Measurements from ENCODE around the gene GAPVD1.
"Not testable (repeated sequence)": the region's sequence is repeated elsewhere in the genome, so short reads cannot be mapped to it uniquely, and the experiment has no call there.

The GAPVD1 gene

GRCh38 chr9:125376261-125377226 is 114.9 kb downstream of the GAPVD1 start:
- DNase-seq: no peak

- no peak for DNase-seq
Measured at GRCh38 chr9:125377584-125378250, 116.1 kb downstream of the GAPVD1 start.

GRCh38 chr9:125378778-125379177 is 117.2 kb downstream of the GAPVD1 start:
- no peak for DNase-seq

GRCh38 chr9:125379208-125379607 is 117.6 kb downstream of the GAPVD1 start:
- DNase-seq: no peak

- no peak for DNase-seq
Measured at GRCh38 chr9:125380406-125380805, 118.8 kb downstream of the GAPVD1 start.

GRCh38 chr9:125387861-125388524 is 126.4 kb downstream of the GAPVD1 start:
- DNase-seq: no peak

GRCh38 chr9:125388978-125389377 is 127.4 kb downstream of the GAPVD1 start:
- DNase-seq: no peak

GRCh38 chr9:125391704-125392103 is 130.1 kb downstream of the GAPVD1 start:
- DNase-seq: no peak

- no peak for DNase-seq
Measured at GRCh38 chr9:125393426-125393825, 131.8 kb downstream of the GAPVD1 start.

- no peak for DNase-seq
Measured at GRCh38 chr9:125396799-125397198, 135.2 kb downstream of the GAPVD1 start.

GRCh38 chr9:125397736-125398135 is 136.1 kb downstream of the GAPVD1 start:
- no peak for DNase-seq

GRCh38 chr9:125398243-125398642 is 136.6 kb downstream of the GAPVD1 start:
- DNase-seq: no peak

GRCh38 chr9:125399165-125399564 is 137.5 kb downstream of the GAPVD1 start:
- no peak for DNase-seq

- DNase-seq: no peak
Measured at GRCh38 chr9:125399666-125400065, 138.0 kb downstream of the GAPVD1 start.

- not testable (repeated sequence) for DNase-seq
Measured at GRCh38 chr9:125400232-125400631, 138.6 kb downstream of the GAPVD1 start.

- DNase-seq: no peak
Measured at GRCh38 chr9:125400725-125401716, 139.4 kb downstream of the GAPVD1 start.

- DNase-seq: no peak
Measured at GRCh38 chr9:125404733-125405132, 143.1 kb downstream of the GAPVD1 start.

GRCh38 chr9:125405938-125406809 is 144.5 kb downstream of the GAPVD1 start:
- no peak for DNase-seq

- no peak for DNase-seq
Measured at GRCh38 chr9:125406810-125407087, 145.1 kb downstream of the GAPVD1 start.

- no peak for DNase-seq
Measured at GRCh38 chr9:125407432-125407973, 145.9 kb downstream of the GAPVD1 start.
